ENCODE results near the gene ZNF536.

DNA sequence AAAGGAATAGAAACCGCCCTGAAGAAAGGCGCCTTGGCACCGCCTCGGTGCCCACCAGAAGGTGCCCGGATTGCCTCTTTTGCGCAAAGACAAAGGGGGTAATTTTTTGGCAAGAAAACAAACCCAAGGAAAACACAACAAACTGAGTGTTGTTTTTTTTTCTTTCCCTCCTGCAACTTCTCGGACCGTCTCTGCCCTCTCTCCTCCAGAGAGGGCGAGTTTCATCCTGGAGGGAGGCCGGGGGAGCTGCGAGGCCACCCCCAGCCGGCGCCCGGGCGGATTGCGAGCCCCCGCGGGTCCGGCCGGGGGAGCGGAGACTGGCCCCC lies 2.3 kb downstream of the ZNF536 start:
- TF ChIP-seq EZH2 (IDR thresholded peaks at IDR 0.05; ENCODE audit: low read length) = no peak
- no peak for TF ChIP-seq CTCF (optimal IDR thresholded peaks at IDR 0.05 in 1 of 3, IDR thresholded peaks at IDR 0.05 in 1 of 3, conservative IDR thresholded peaks at IDR 0.05 in 1 of 3; ENCODE audit: extremely low read depth in 1 of 3, insufficient read depth in 2 of 3, low read length in 3 of 3)

Data from keratinocyte (primary cell).